Measurements from ENCODE around the gene KLK3. TPM values are rescaled to one million over a fixed set of nuclear protein-coding genes. Genes with fewer than 3 reads are reported as not detected.

KLK3 gene
- total and polyA plus RNA-seq, 2 of the 13 experiments (the other 11 are each of a cell fraction or from before 2014, with no cell fraction given): not detected

- ChIA-PET POLR2A (no interaction called here), CTCF (ENCODE audit: low intra/inter-chr PET ratio, low total read pairs) (no interaction called here)
- FAIRE-seq: no peak
- TF ChIP-seq XBP1 (CRISPR knock-in tag; IDR thresholded peaks at IDR 0.05) (no peak), UBTF (CRISPR knock-in tag; IDR thresholded peaks at IDR 0.05) (no peak), HNRNPL (IDR thresholded peaks at IDR 0.05; ENCODE audit: low read depth, low read length) (no peak), ZNF839 (CRISPR knock-in tag; IDR thresholded peaks at IDR 0.05; ENCODE audit: borderline replicate concordance) (no peak), CENPT (CRISPR knock-in tag; IDR thresholded peaks at IDR 0.05; ENCODE audit: low read depth) (no peak), ZNF792 (CRISPR knock-in tag; IDR thresholded peaks at IDR 0.05) (no peak), ZNF33B (CRISPR knock-in tag; IDR thresholded peaks at IDR 0.05) (no peak), SIN3B (IDR thresholded peaks at IDR 0.05; ENCODE audit: low read length) (no peak), TEAD3 (CRISPR knock-in tag; optimal IDR thresholded peaks at IDR 0.05; ENCODE audit: borderline replicate concordance) (no peak), ZNF740 (CRISPR knock-in tag; IDR thresholded peaks at IDR 0.05) (no peak)
- Histone ChIP-seq H3K4me2 (ENCODE audit: low read depth, low read length) (no peak overlapping the region), H4K20me1 (ENCODE audit: insufficient read depth, low read length) (no peaks in the 10 kb centered on the region), H3K36me3 (replicated peaks in 1 of 2; ENCODE audit: control insufficient read depth in 1 of 2, insufficient read depth in 2 of 2, low read length in 2 of 2) (no peaks in the 10 kb centered on the region), H3K4me3 (replicated peaks in 1 of 3; ENCODE audit: insufficient read depth in 1 of 3, low read depth in 2 of 3, low read length in 3 of 3) (no peak overlapping the region), H3K27me3 (ENCODE audit: control insufficient read depth in 1 of 2, insufficient read depth in 2 of 2, low read length in 2 of 2) (no peaks in the 10 kb centered on the region; a peak in 1 of 5 replicates), H3K79me2 (ENCODE audit: insufficient read depth, low read length) (no peaks in the 10 kb centered on the region), H2AFZ (ENCODE audit: low read length) (no peak overlapping the region), H3K9me3 (ENCODE audit: low read length) (no peaks in the 10 kb centered on the region), H3K4me1 (ENCODE audit: insufficient read depth, low read length) (no peaks in the 10 kb centered on the region), H3K27ac (ENCODE audit: extremely low read length, insufficient read depth, low read length) (no peak overlapping the region), H3K9ac (ENCODE audit: insufficient read depth, low read depth, low read length) (no peak overlapping the region)
- ATAC-seq: no peak
- WGBS (ENCODE audit: low lambda C conversion rate): 45% methylated on average over 5 of the region's 5 CpGs
- intact Hi-C loops (cut with micrococcal nuclease; ENCODE audit: unreplicated experiment) (no loop called here), in situ Hi-C loops (cut with HindIII; ENCODE audit: extremely low pct_ligation_motif_present, low pct_unique_long_range_greater_than_20kb) (no loop called here)
- no peak for DNase-seq (ENCODE audit: low spot score)
- BruUV-seq (replicated peaks): no TSS peak
Observed at GRCh38 chr19:50891253-50891625, 36.5 kb downstream of the KLK3 start.

Measured in HepG2 (cell line).